ENCODE data around the gene TNRC6B.
"Not testable (repeated sequence)": the region's sequence is repeated elsewhere in the genome, so short reads cannot be mapped to it uniquely, and the experiment has no call there.

Gene TNRC6B

GRCh38 chr22:40210818-40211217 is 33.1 kb downstream of the TNRC6B start:
- DNase-seq (ENCODE audit: low read depth) = no peak
- no peak overlapping the region for H3K4me3 ChIP-seq (ENCODE audit: low read depth, low read length)

- no peak for DNase-seq (ENCODE audit: low read depth)
- no peak overlapping the region for H3K4me3 ChIP-seq (ENCODE audit: low read depth, low read length)
Measured at GRCh38 chr22:40211476-40212054, 33.8 kb downstream of the TNRC6B start.

GRCh38 chr22:40212121-40212520 is 34.4 kb downstream of the TNRC6B start:
- DNase-seq (ENCODE audit: low read depth) = peak; percentile 43

GRCh38 chr22:40213478-40213877 is 35.8 kb downstream of the TNRC6B start:
- no peak for DNase-seq (ENCODE audit: low read depth)
- H3K4me3 ChIP-seq (ENCODE audit: low read depth, low read length) = no peak overlapping the region

More at GRCh38 chr22:40212121-40212520, 34.4 kb downstream of the TNRC6B start:
- no peak overlapping the region for H3K4me3 ChIP-seq (ENCODE audit: low read depth, low read length)

GRCh38 chr22:40215266-40215665 is 37.5 kb downstream of the TNRC6B start:
- no peak for DNase-seq (ENCODE audit: low read depth)
- H3K4me3 ChIP-seq (ENCODE audit: low read depth, low read length) = no peak overlapping the region

GRCh38 chr22:40216041-40216756 is 38.5 kb downstream of the TNRC6B start:
- no peak overlapping the region for H3K4me3 ChIP-seq (ENCODE audit: low read depth, low read length)
- no peak for DNase-seq (ENCODE audit: low read depth)

- DNase-seq (ENCODE audit: low read depth) = no peak
- H3K4me3 ChIP-seq (ENCODE audit: low read depth, low read length) = no peak overlapping the region
Measured at GRCh38 chr22:40218152-40218551, 40.4 kb downstream of the TNRC6B start.

- no peak overlapping the region for H3K4me3 ChIP-seq (ENCODE audit: low read depth, low read length)
- DNase-seq (ENCODE audit: low read depth) = no peak
Measured at GRCh38 chr22:40218723-40219294, 41.1 kb downstream of the TNRC6B start.

- H3K4me3 ChIP-seq (ENCODE audit: low read depth, low read length) = no peak overlapping the region
- DNase-seq (ENCODE audit: low read depth) = no peak
Measured at GRCh38 chr22:40220316-40221054, 42.8 kb downstream of the TNRC6B start.

- DNase-seq (ENCODE audit: low read depth) = no peak
- no peak overlapping the region for H3K4me3 ChIP-seq (ENCODE audit: low read depth, low read length)
Measured at GRCh38 chr22:40221055-40221414, 43.3 kb downstream of the TNRC6B start.

- DNase-seq (ENCODE audit: low read depth); H3K4me3 ChIP-seq (ENCODE audit: low read depth, low read length): not testable (repeated sequence)
Measured at GRCh38 chr22:40222979-40223378, 45.3 kb downstream of the TNRC6B start.

- H3K4me3 ChIP-seq (ENCODE audit: low read depth, low read length) = no peak overlapping the region
- no peak for DNase-seq (ENCODE audit: low read depth)
Measured at GRCh38 chr22:40224702-40225101, 47.0 kb downstream of the TNRC6B start.

- DNase-seq (ENCODE audit: low read depth) = no peak
- no peak overlapping the region for H3K4me3 ChIP-seq (ENCODE audit: low read depth, low read length)
Measured at GRCh38 chr22:40226620-40227019, 48.9 kb downstream of the TNRC6B start.

GRCh38 chr22:40231618-40232313 is 54.0 kb downstream of the TNRC6B start:
- DNase-seq (ENCODE audit: low read depth) = no peak

GRCh38 chr22:40232624-40233023 is 54.9 kb downstream of the TNRC6B start:
- no peak for DNase-seq (ENCODE audit: low read depth)
- H3K4me3 ChIP-seq (ENCODE audit: low read depth, low read length) = no peak overlapping the region

More at GRCh38 chr22:40231618-40232313, 54.0 kb downstream of the TNRC6B start:
- H3K4me3 ChIP-seq (ENCODE audit: low read depth, low read length) = no peak overlapping the region

- no peak for DNase-seq (ENCODE audit: low read depth)
- H3K4me3 ChIP-seq (ENCODE audit: low read depth, low read length) = no peak overlapping the region
Measured at GRCh38 chr22:40233886-40234285, 56.2 kb downstream of the TNRC6B start.

GRCh38 chr22:40234658-40235057 is 56.9 kb downstream of the TNRC6B start:
- H3K4me3 ChIP-seq (ENCODE audit: low read depth, low read length) = no peak overlapping the region
- DNase-seq (ENCODE audit: low read depth) = no peak

- H3K4me3 ChIP-seq (ENCODE audit: low read depth, low read length) = no peak overlapping the region
- DNase-seq (ENCODE audit: low read depth) = no peak
Measured at GRCh38 chr22:40235308-40235707, 57.6 kb downstream of the TNRC6B start.

GRCh38 chr22:40236131-40236665 is 58.5 kb downstream of the TNRC6B start:
- no peak overlapping the region for H3K4me3 ChIP-seq (ENCODE audit: low read depth, low read length)

More at GRCh38 chr22:40236131-40236665, 58.5 kb downstream of the TNRC6B start:
- DNase-seq (ENCODE audit: low read depth) = no peak

Measured in skeletal muscle cell (primary cell).